Measurements from ENCODE around the gene HSPB9. TPM values are rescaled to one million over a fixed set of nuclear protein-coding genes. Genes with fewer than 3 reads are reported as not detected.

Gene HSPB9
- total and polyA plus RNA-seq, 2 of the 8 experiments (the other 6 are each of a cell fraction or from before 2014, with no cell fraction given), result 0.27 to 0.30 TPM

Other genes with a start within 250 kb of the HSPB9 start
- gene ACLY, start 203.9 kb upstream of the HSPB9 start, total RNA-seq (2021; fragmentation: NEBNext Ultra II Directional; extraction: Animal tissue kit (Norgen Biotek cat#: 25700)), result 388 and 393 TPM in 2 replicates
- gene ACLY, start 203.9 kb upstream of the HSPB9 start, polyA plus RNA-seq (2011; rRNA removed), result 167 and 238 TPM in 2 replicates
- gene ODAD4, start 192.2 kb upstream of the HSPB9 start, total RNA-seq (2021; fragmentation: NEBNext Ultra II Directional; extraction: Animal tissue kit (Norgen Biotek cat#: 25700)), result 1.3 TPM in 2 replicates
- gene ODAD4, start 192.2 kb upstream of the HSPB9 start, polyA plus RNA-seq (2011; rRNA removed), result 0.41 and 0.48 TPM in 2 replicates
- gene CNP, start 156.0 kb upstream of the HSPB9 start, total RNA-seq (2021; fragmentation: NEBNext Ultra II Directional; extraction: Animal tissue kit (Norgen Biotek cat#: 25700)), result 60.6 and 64.2 TPM in 2 replicates
- 21.9 and 43.3 TPM in 2 replicates for gene CNP, start 156.0 kb upstream of the HSPB9 start, polyA plus RNA-seq (2011; rRNA removed)
- gene DNAJC7, start 105.4 kb upstream of the HSPB9 start, total RNA-seq (2021; fragmentation: NEBNext Ultra II Directional; extraction: Animal tissue kit (Norgen Biotek cat#: 25700)), result 129 and 148 TPM in 2 replicates
- gene DNAJC7, start 105.4 kb upstream of the HSPB9 start, polyA plus RNA-seq (2011; rRNA removed), result 21.6 and 31.0 TPM in 2 replicates
- 31.1 and 34.5 TPM in 2 replicates for gene NKIRAS2, start 102.7 kb upstream of the HSPB9 start, total RNA-seq (2021; fragmentation: NEBNext Ultra II Directional; extraction: Animal tissue kit (Norgen Biotek cat#: 25700))
- gene NKIRAS2, start 102.7 kb upstream of the HSPB9 start, polyA plus RNA-seq (2011; rRNA removed), result 51.1 and 59.7 TPM in 2 replicates
- 1.4 TPM in 2 replicates for gene C17orf113, start 72.2 kb upstream of the HSPB9 start, total RNA-seq (2021; fragmentation: NEBNext Ultra II Directional; extraction: Animal tissue kit (Norgen Biotek cat#: 25700))
- 1.0 and 1.5 TPM in 2 replicates for gene C17orf113, start 72.2 kb upstream of the HSPB9 start, polyA plus RNA-seq (2011; rRNA removed)
- 2.5 and 3.9 TPM in 2 replicates for gene ZNF385C, start 24.3 kb upstream of the HSPB9 start, total RNA-seq (2021; fragmentation: NEBNext Ultra II Directional; extraction: Animal tissue kit (Norgen Biotek cat#: 25700))
- gene ZNF385C, start 24.3 kb upstream of the HSPB9 start, polyA plus RNA-seq (2011; rRNA removed), result 6.1 and 7.3 TPM in 2 replicates
- 4.4 and 5.6 TPM in 2 replicates for gene DHX58, start 10.1 kb upstream of the HSPB9 start, total RNA-seq (2021; fragmentation: NEBNext Ultra II Directional; extraction: Animal tissue kit (Norgen Biotek cat#: 25700))
- gene DHX58, start 10.1 kb upstream of the HSPB9 start, polyA plus RNA-seq (2011; rRNA removed), result 9.9 and 10.3 TPM in 2 replicates
- gene KAT2A, start 1.4 kb upstream of the HSPB9 start, total RNA-seq (2021; fragmentation: NEBNext Ultra II Directional; extraction: Animal tissue kit (Norgen Biotek cat#: 25700)), result 32.5 and 34.2 TPM in 2 replicates
- gene KAT2A, start 1.4 kb upstream of the HSPB9 start, polyA plus RNA-seq (2011; rRNA removed), result 40.1 and 52.5 TPM in 2 replicates
- 67.1 and 67.7 TPM in 2 replicates for gene RAB5C, start 32.2 kb downstream of the HSPB9 start, total RNA-seq (2021; fragmentation: NEBNext Ultra II Directional; extraction: Animal tissue kit (Norgen Biotek cat#: 25700))
- 123 and 150 TPM in 2 replicates for gene RAB5C, start 32.2 kb downstream of the HSPB9 start, polyA plus RNA-seq (2011; rRNA removed)
- gene KCNH4, start 58.3 kb downstream of the HSPB9 start, total RNA-seq (2021; fragmentation: NEBNext Ultra II Directional; extraction: Animal tissue kit (Norgen Biotek cat#: 25700)), result 0.47 and 0.59 TPM in 2 replicates
- gene KCNH4, start 58.3 kb downstream of the HSPB9 start, polyA plus RNA-seq (2011; rRNA removed), result 0.44 and 0.53 TPM in 2 replicates
- gene HCRT, start 62.6 kb downstream of the HSPB9 start, total RNA-seq (2021; fragmentation: NEBNext Ultra II Directional; extraction: Animal tissue kit (Norgen Biotek cat#: 25700)), result not detected in 2 replicates
- gene HCRT, start 62.6 kb downstream of the HSPB9 start, polyA plus RNA-seq (2011; rRNA removed), result not detected in 2 replicates
- 7.1 and 7.4 TPM in 2 replicates for gene GHDC, start 71.7 kb downstream of the HSPB9 start, total RNA-seq (2021; fragmentation: NEBNext Ultra II Directional; extraction: Animal tissue kit (Norgen Biotek cat#: 25700))
- 8.1 and 14.8 TPM in 2 replicates for gene GHDC, start 71.7 kb downstream of the HSPB9 start, polyA plus RNA-seq (2011; rRNA removed)
- gene STAT5B, start 153.6 kb downstream of the HSPB9 start, total RNA-seq (2021; fragmentation: NEBNext Ultra II Directional; extraction: Animal tissue kit (Norgen Biotek cat#: 25700)), result 43.3 and 52.6 TPM in 2 replicates
- gene STAT5B, start 153.6 kb downstream of the HSPB9 start, polyA plus RNA-seq (2011; rRNA removed), result 35.3 and 40.8 TPM in 2 replicates
- 5.4 and 6.0 TPM in 2 replicates for gene STAT5A, start 165.7 kb downstream of the HSPB9 start, total RNA-seq (2021; fragmentation: NEBNext Ultra II Directional; extraction: Animal tissue kit (Norgen Biotek cat#: 25700))
- 4.2 and 7.9 TPM in 2 replicates for gene STAT5A, start 165.7 kb downstream of the HSPB9 start, polyA plus RNA-seq (2011; rRNA removed)

Data from H1 (cell line).